ENCODE results near the gene IGFBP2.
A peak's percentile ranks its signal among the peaks of the same experiment; 100 is the strongest.

Gene IGFBP2

GRCh38 chr2:216688731-216689340 is 55.6 kb downstream of the IGFBP2 start:
- TF ChIP-seq CTCF (IDR thresholded peaks at IDR 0.05; ENCODE audit: insufficient read depth, low read depth, low read length, missing control alignments), result no peak
- DNase-seq (ENCODE audit: low read depth), result no peak
- H3K4me3 ChIP-seq (ENCODE audit: low read depth, low read length), result no peak overlapping the region

GRCh38 chr2:216689397-216689796 is 56.2 kb downstream of the IGFBP2 start:
- H3K4me3 ChIP-seq (ENCODE audit: low read depth, low read length), result no peak overlapping the region
- DNase-seq (ENCODE audit: low read depth), result no peak
- TF ChIP-seq CTCF (IDR thresholded peaks at IDR 0.05; ENCODE audit: insufficient read depth, low read depth, low read length, missing control alignments), result no peak

- no peak for TF ChIP-seq CTCF (IDR thresholded peaks at IDR 0.05; ENCODE audit: insufficient read depth, low read depth, low read length, missing control alignments)
- H3K4me3 ChIP-seq (ENCODE audit: low read depth, low read length), result no peak overlapping the region
- DNase-seq (ENCODE audit: low read depth), result no peak
Observed at GRCh38 chr2:216690456-216690852, 57.2 kb downstream of the IGFBP2 start.

- no peak overlapping the region for H3K4me3 ChIP-seq (ENCODE audit: low read depth, low read length)
- no peak for TF ChIP-seq CTCF (IDR thresholded peaks at IDR 0.05; ENCODE audit: insufficient read depth, low read depth, low read length, missing control alignments)
- no peak for DNase-seq (ENCODE audit: low read depth)
Observed at GRCh38 chr2:216690853-216691741, 57.9 kb downstream of the IGFBP2 start.

GRCh38 chr2:216692636-216693413 is 59.6 kb downstream of the IGFBP2 start:
- no peak for TF ChIP-seq CTCF (IDR thresholded peaks at IDR 0.05; ENCODE audit: insufficient read depth, low read depth, low read length, missing control alignments)
- peak; percentile 38 for DNase-seq (ENCODE audit: low read depth)
- peak overlapping the region; percentile 31 for H3K4me3 ChIP-seq (ENCODE audit: low read depth, low read length)

- no peak overlapping the region for H3K4me3 ChIP-seq (ENCODE audit: low read depth, low read length)
- DNase-seq (ENCODE audit: low read depth), result no peak
Observed at GRCh38 chr2:216693414-216694080, 60.3 kb downstream of the IGFBP2 start.

More at GRCh38 chr2:216693414-216694080, 60.3 kb downstream of the IGFBP2 start:
- no peak for TF ChIP-seq CTCF (IDR thresholded peaks at IDR 0.05; ENCODE audit: insufficient read depth, low read depth, low read length, missing control alignments)
